ENCODE data around the gene LSM11. TPM values are rescaled to one million over a fixed set of nuclear protein-coding genes. Genes with fewer than 3 reads are reported as not detected.

Gene LSM11
- total and polyA plus RNA-seq, 11 donors = 0.42 to 3.1 (median 1.9) TPM

- ATAC-seq (no peak), DNase-seq (no peak)
- Histone ChIP-seq H3K36me3 (peaks cover 0 to 19% (median 13%) of the 10 kb centered on the region in 9 donors), H3K4me3 (no peak overlapping the region), H3K27me3 (no peaks in the 10 kb centered on the region), H3K4me1 (peaks cover 0 to 18% (median 10%) of the 10 kb centered on the region in 12 donors), H3K9me3 (no peaks in the 10 kb centered on the region), H3K27ac (no peak overlapping the region)
- TF ChIP-seq, protein P1, sequence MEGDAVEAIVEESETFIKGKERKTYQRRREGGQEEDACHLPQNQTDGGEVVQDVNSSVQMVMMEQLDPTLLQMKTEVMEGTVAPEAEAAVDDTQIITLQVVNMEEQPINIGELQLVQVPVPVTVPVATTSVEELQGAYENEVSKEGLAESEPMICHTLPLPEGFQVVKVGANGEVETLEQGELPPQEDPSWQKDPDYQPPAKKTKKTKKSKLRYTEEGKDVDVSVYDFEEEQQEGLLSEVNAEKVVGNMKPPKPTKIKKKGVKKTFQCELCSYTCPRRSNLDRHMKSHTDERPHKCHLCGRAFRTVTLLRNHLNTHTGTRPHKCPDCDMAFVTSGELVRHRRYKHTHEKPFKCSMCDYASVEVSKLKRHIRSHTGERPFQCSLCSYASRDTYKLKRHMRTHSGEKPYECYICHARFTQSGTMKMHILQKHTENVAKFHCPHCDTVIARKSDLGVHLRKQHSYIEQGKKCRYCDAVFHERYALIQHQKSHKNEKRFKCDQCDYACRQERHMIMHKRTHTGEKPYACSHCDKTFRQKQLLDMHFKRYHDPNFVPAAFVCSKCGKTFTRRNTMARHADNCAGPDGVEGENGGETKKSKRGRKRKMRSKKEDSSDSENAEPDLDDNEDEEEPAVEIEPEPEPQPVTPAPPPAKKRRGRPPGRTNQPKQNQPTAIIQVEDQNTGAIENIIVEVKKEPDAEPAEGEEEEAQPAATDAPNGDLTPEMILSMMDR (IDR thresholded peaks at IDR 0.05) = no peak
- TF ChIP-seq POLR2A (IDR thresholded peaks at IDR 0.05) = no peak
- WGBS, 4 donors = 92 to 96% (median 95%) methylated on average over 8 of the region's 8 CpGs
- intact Hi-C loops (cut with DNase I) = loop anchor here in 3 of 10 donors (10.0 kb wide), 3 partner anchors 313 to 603 kb away; partner anchors contain the start of gene MED7 (in 1 of the 3)
These were observed 4.5 kb downstream of the LSM11 start for GRCh38 chr5:157747766-157748700.

DNA sequence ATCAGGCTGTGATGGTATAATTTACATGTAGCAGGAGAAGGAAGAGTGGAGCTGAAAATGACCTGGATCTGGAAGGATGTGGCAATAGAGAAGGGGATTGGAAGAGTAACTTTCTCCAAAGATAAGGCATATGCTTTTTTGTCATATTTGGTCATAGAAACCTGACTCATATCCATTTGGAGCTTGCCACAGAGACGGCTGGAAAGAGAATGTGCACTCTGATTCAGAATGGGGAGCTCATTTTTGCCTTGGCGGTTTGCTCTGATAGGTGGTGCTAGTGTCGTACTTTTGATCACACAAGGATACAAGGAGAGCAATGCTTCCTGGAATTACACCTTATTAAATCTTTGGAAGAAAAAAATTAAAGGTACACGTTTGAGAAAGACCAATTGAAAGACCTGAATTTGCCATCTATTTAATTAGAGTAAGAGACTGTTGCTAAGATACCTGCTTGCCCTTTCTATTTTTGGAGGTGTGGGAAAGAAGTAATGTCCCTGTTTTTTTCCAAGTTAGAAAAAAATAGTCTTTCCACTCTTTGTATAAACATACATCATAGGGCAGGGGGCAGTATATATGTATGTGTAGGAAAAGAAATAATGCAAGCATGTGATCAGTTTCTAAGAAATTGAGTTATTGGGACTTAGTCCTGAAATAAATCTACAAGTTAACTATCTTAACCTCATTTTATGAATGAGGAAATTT lies 5.4 kb downstream of the LSM11 start:
- intact Hi-C loops (cut with DNase I) = loop anchor here in 3 of 10 donors (10.0 kb wide), 3 partner anchors 314 to 604 kb away; partner anchors contain the start of gene MED7 (in 1 of the 3)
- ATAC-seq (no peak), DNase-seq (no peak)

GRCh38 chr5:157749462-157749799 lies 5.9 kb downstream of the LSM11 start:
- TF ChIP-seq, protein P1 (IDR thresholded peaks at IDR 0.05) = no peak
- no peak for TF ChIP-seq POLR2A (IDR thresholded peaks at IDR 0.05)
- no peak overlapping the region for H3K4me3 ChIP-seq
- no peak for ATAC-seq
- H3K27ac ChIP-seq = no peak overlapping the region
- peaks cover 0 to 11% (median 7%) of the 10 kb centered on the region in 12 donors for H3K4me1 ChIP-seq
- WGBS, 4 donors = 83 to 91% (median 88%) methylated on average over 11 of the region's 11 CpGs
- intact Hi-C loops (cut with DNase I) = loop anchor here in 3 of 10 donors (10.0 kb wide), 3 partner anchors 315 to 605 kb away; partner anchors contain the start of gene MED7 (in 1 of the 3)
- H3K36me3 ChIP-seq = peaks cover 0 to 32% (median 27%) of the 10 kb centered on the region in 9 donors
- no peaks in the 10 kb centered on the region for H3K27me3 ChIP-seq
- no peaks in the 10 kb centered on the region for H3K9me3 ChIP-seq
- DNase-seq = no peak

More for the DNA sequence above, 5.4 kb downstream of the LSM11 start:
- Histone ChIP-seq H3K4me3 (no peak overlapping the region), H3K9me3 (no peaks in the 10 kb centered on the region), H3K36me3 (peaks cover 0 to 28% (median 22%) of the 10 kb centered on the region in 9 donors), H3K27me3 (no peaks in the 10 kb centered on the region), H3K27ac (no peak overlapping the region), H3K4me1 (peaks cover 0 to 15% (median 9%) of the 10 kb centered on the region in 12 donors)
- no peak for TF ChIP-seq POLR2A (IDR thresholded peaks at IDR 0.05)
- TF ChIP-seq, protein P1 (IDR thresholded peaks at IDR 0.05) = no peak
- 75 to 85% (median 81%) methylated on average over 4 of the region's 4 CpGs for WGBS, 4 donors

GRCh38 chr5:157750320-157750719 lies 6.8 kb downstream of the LSM11 start:
- WGBS, 4 donors = 94 to 98% (median 95%) methylated on average over 1 of the region's 1 CpG
- Histone ChIP-seq H3K9me3 (no peaks in the 10 kb centered on the region), H3K36me3 (peaks cover 0 to 41% (median 36%) of the 10 kb centered on the region in 9 donors), H3K4me1 (peaks cover 0 to 2% (median 0%) of the 10 kb centered on the region in 12 donors), H3K27me3 (no peaks in the 10 kb centered on the region), H3K4me3 (no peak overlapping the region), H3K27ac (no peak overlapping the region)
- ATAC-seq = no peak
- no peak for DNase-seq
- intact Hi-C loops (cut with DNase I) = no loop called here
- TF ChIP-seq, protein P1 (IDR thresholded peaks at IDR 0.05) = no peak
- TF ChIP-seq POLR2A (IDR thresholded peaks at IDR 0.05) = no peak
